GM12865 (cell line): ENCODE measurements around the gene TBC1D8.

ENCODE experiments used
- DNase-seq: peaks from one replicate; pipeline ENCODE4 v3.0.0; 2010; ENCODE audit warnings: low read depth
- H3K4me3 ChIP-seq: 2 replicates; pipeline ENCODE4 v1.5.1; 2011; ENCODE audit warnings: mild to moderate bottlenecking, low read depth, low read length, control low read depth
- CTCF ChIP-seq: IDR thresholded peaks from 2 replicates; pipeline ENCODE4 v1.5.1; 2011; ENCODE audit warnings: low read length, control low read depth, low read depth, inconsistent platforms; ENCODE audit not compliant: insufficient read depth; ENCODE audit errors: missing control alignments

TBC1D8 gene

GRCh38 chr2:101162561-101163330 lies 11.6 kb upstream of the TBC1D8 start:
- DNase-seq: no peak
- TF ChIP-seq CTCF: no peak
- no peak overlapping the region for H3K4me3 ChIP-seq

- TF ChIP-seq CTCF: no peak
- H3K4me3 ChIP-seq: no peak overlapping the region
- DNase-seq: no peak
Observed at GRCh38 chr2:101161658-101162057, 10.5 kb upstream of the TBC1D8 start.

GRCh38 chr2:101160454-101160853 lies 9.3 kb upstream of the TBC1D8 start:
- no peak for TF ChIP-seq CTCF
- no peak overlapping the region for H3K4me3 ChIP-seq
- no peak for DNase-seq

- TF ChIP-seq CTCF: no peak
- no peak overlapping the region for H3K4me3 ChIP-seq
- DNase-seq: no peak
Observed at GRCh38 chr2:101159526-101159925, 8.3 kb upstream of the TBC1D8 start.

GRCh38 chr2:101157272-101157671 lies 6.1 kb upstream of the TBC1D8 start:
- TF ChIP-seq CTCF: no peak
- H3K4me3 ChIP-seq: no peak overlapping the region
- DNase-seq: peak; percentile 10

GRCh38 chr2:101153787-101154186 lies 2.6 kb upstream of the TBC1D8 start:
- no peak for TF ChIP-seq CTCF
- DNase-seq: no peak
- H3K4me3 ChIP-seq: no peak overlapping the region
